ENCODE results near the gene DZIP3. TPM values are rescaled to one million over a fixed set of nuclear protein-coding genes. Genes with fewer than 3 reads are reported as not detected.

Gene DZIP3
- total RNA-seq: 10 to 100 TPM in 1 of 4 donors, 1 to 10 TPM in 3; 6.7 to 14.5 (median 8.7) TPM

- H3K9me3 ChIP-seq: no peaks in the 10 kb centered on the region
- DNase-seq (ENCODE audit: extremely low spot score): peak; percentile 92
- intact Hi-C loops (cut with DNase I): no loop called here
- H3K4me1 ChIP-seq: peaks cover 15 to 29% (median 22%) of the 10 kb centered on the region in 4 donors
- H3K4me3 ChIP-seq: peak within 1 kb of the TSS; percentile 66 to 81 (median 76)
- TF ChIP-seq POLR2AphosphoS5 (IDR thresholded peaks at IDR 0.05): peak; percentile 85 to 89
- peak; percentile 13 for TF ChIP-seq POLR2A (IDR thresholded peaks at IDR 0.05; ENCODE audit: low read depth)
- TF ChIP-seq EP300 (IDR thresholded peaks at IDR 0.05): no peak
- peak in 2 of 3 experiments; percentile 8 to 9 for TF ChIP-seq CTCF (IDR thresholded peaks at IDR 0.05)
- WGBS: under 1% methylated on average over 59 of the region's 59 CpGs
- peak within 1 kb of the TSS; percentile 87 to 94 (median 90) for H3K27ac ChIP-seq (replicated peaks in 1 of 4)
- H3K27me3 ChIP-seq: no peaks in the 10 kb centered on the region
- H3K36me3 ChIP-seq: peaks cover 0 to under 1% (median 0%) of the 10 kb centered on the region in 4 donors
These were observed at the start of gene DZIP3, which contains the start of gene CIP2A for GRCh38 chr3:108589081-108589997. Gene DZIP3 (plus strand): TSS chr3:108589722. CDS start chr3:108605407, 15,685 bp downstream. Gene CIP2A (minus strand): TSS chr3:108589438. CDS start chr3:108589375, 63 bp downstream.

GRCh38 chr3:108546247-108546646 is 43.3 kb upstream of the DZIP3 start:
- intact Hi-C loops (cut with DNase I): no loop called here
- DNase-seq (ENCODE audit: extremely low spot score): no peak
- peaks cover 0 to 23% (median 11%) of the 10 kb centered on the region in 4 donors for H3K4me1 ChIP-seq
- peak overlapping the region; percentile 14 to 27 (median 17) for H3K4me3 ChIP-seq
- TF ChIP-seq POLR2AphosphoS5 (IDR thresholded peaks at IDR 0.05): no peak
- no peak for TF ChIP-seq CTCF (IDR thresholded peaks at IDR 0.05)
- no peaks in the 10 kb centered on the region for H3K27me3 ChIP-seq
- H3K9me3 ChIP-seq: no peaks in the 10 kb centered on the region
- H3K36me3 ChIP-seq: no peaks in the 10 kb centered on the region
- 85% methylated on average over 1 of the region's 1 CpG for WGBS
- peak overlapping the region in 3 of 4 donors; percentile 8 to 32 (median 14) for H3K27ac ChIP-seq (replicated peaks in 1 of 4)

- H3K4me3 ChIP-seq: peak overlapping the region in 3 of 4 donors; percentile 14 to 27 (median 19)
- TF ChIP-seq POLR2A (IDR thresholded peaks at IDR 0.05; ENCODE audit: low read depth): no peak
- no peak for TF ChIP-seq EP300 (IDR thresholded peaks at IDR 0.05)
- no peak for TF ChIP-seq CTCF (IDR thresholded peaks at IDR 0.05)
- no peak for TF ChIP-seq POLR2AphosphoS5 (IDR thresholded peaks at IDR 0.05)
- no peaks in the 10 kb centered on the region for H3K36me3 ChIP-seq
- DNase-seq (ENCODE audit: extremely low spot score): no peak
- no peaks in the 10 kb centered on the region for H3K27me3 ChIP-seq
- H3K27ac ChIP-seq (replicated peaks in 1 of 4): peak overlapping the region in 1 of 4 donors; percentile 32
- WGBS: 82% methylated on average over 3 of the region's 3 CpGs
- peaks cover 0 to 28% (median 14%) of the 10 kb centered on the region in 4 donors for H3K4me1 ChIP-seq
- intact Hi-C loops (cut with DNase I): no loop called here
- no peaks in the 10 kb centered on the region for H3K9me3 ChIP-seq
These were observed 42.8 kb upstream of the DZIP3 start for GRCh38 chr3:108546692-108547091.

- no peak overlapping the region for H3K27ac ChIP-seq (replicated peaks in 1 of 4)
- H3K4me1 ChIP-seq: peaks cover 0 to 38% (median 23%) of the 10 kb centered on the region in 4 donors
- H3K4me3 ChIP-seq: no peak overlapping the region
- 75% methylated on average over 1 of the region's 1 CpG for WGBS
- no peaks in the 10 kb centered on the region for H3K36me3 ChIP-seq
- intact Hi-C loops (cut with DNase I): no loop called here
- no peak for TF ChIP-seq CTCF (IDR thresholded peaks at IDR 0.05)
- TF ChIP-seq EP300 (IDR thresholded peaks at IDR 0.05): no peak
- no peak for TF ChIP-seq POLR2AphosphoS5 (IDR thresholded peaks at IDR 0.05)
- no peak for DNase-seq (ENCODE audit: extremely low spot score)
- H3K9me3 ChIP-seq: no peaks in the 10 kb centered on the region
- no peaks in the 10 kb centered on the region for H3K27me3 ChIP-seq
These were observed 41.2 kb upstream of the DZIP3 start for GRCh38 chr3:108548304-108548703.
